Tibial artery (tissue), 4 donors: ENCODE data around the gene PRKAG2.

Experiments
- DNase-seq, 2 donors: peaks; one replicate each; pipeline ENCODE4 v3.0.0-alpha.2; 2019
- H3K27ac ChIP-seq, 2 donors: fragments of 200-600 bp; sonication (generic) in 1 of 2; 1 replicate in 1 of 2; 2 replicates in 1 of 2; pipeline ENCODE4 v1.5.1; 2018 to 2019; ENCODE audit warnings: mild to moderate bottlenecking in 1 of 2
- H3K27me3 ChIP-seq, 2 donors: fragments of 200-600 bp; sonication (generic) in 1 of 2; one replicate each; pipeline versions ENCODE4 v1.5.1 to v1.6.0; 2016 to 2019
- H3K36me3 ChIP-seq, 3 donors: fragments of 200-600 bp; sonication (generic) in 2 of 3; one replicate each; pipeline ENCODE4 v1.5.1; 2016 to 2019; ENCODE audit warnings: mild to moderate bottlenecking in 2 of 3
- H3K4me1 ChIP-seq, 4 donors: fragments of 200-600 bp; sonication (generic) in 2 of 4; 1 replicate in 3 of 4; 2 replicates in 1 of 4; pipeline ENCODE4 v1.5.1; 2016 to 2019
- H3K4me3 ChIP-seq, 2 donors: fragments of 200-600 bp; sonication (generic) in 1 of 2; 1 replicate in 1 of 2; 2 replicates in 1 of 2; pipeline ENCODE4 v1.5.1; 2018 to 2019; ENCODE audit warnings: mild to moderate bottlenecking in 2 of 2
- H3K9me3 ChIP-seq, 3 donors: fragments of 200-600 bp; sonication (generic) in 1 of 3; one replicate each; pipeline ENCODE4 v1.5.1; 2016 to 2019
- intact Hi-C: fragments of 100-400 bp; cut with DNase I; formaldehyde crosslinking; loops from one replicate; pipeline ENCODE4 v1.15.0; 2023; ENCODE audit warnings: low total_unique reads
- TF ChIP-seq, protein P1 (sequence below), 2 experiments: fragments of 200-600 bp in 1 of 2; fragments of 450-650 bp in 1 of 2; IDR thresholded peaks; one replicate each; pipeline ENCODE4 v1.5.1; 2017 to 2019; ENCODE audit warnings: antibody characterized with exemption in 2 of 2, mild to moderate bottlenecking in 1 of 2, moderate library complexity in 1 of 2

Gene PRKAG2

GRCh38 chr7:151683615-151684407 is 193.1 kb downstream of the PRKAG2 start:
- H3K36me3 ChIP-seq: no peaks in the 10 kb centered on the region
- H3K27ac ChIP-seq: peak overlapping the region in 1 of 2 donors; percentile 78
- peaks cover 9 to 72% (median 46%) of the 10 kb centered on the region in 4 donors for H3K4me1 ChIP-seq
- H3K4me3 ChIP-seq: no peak overlapping the region
- DNase-seq: peak in 1 of 2 donors; percentile 65
- TF ChIP-seq, protein P1, sequence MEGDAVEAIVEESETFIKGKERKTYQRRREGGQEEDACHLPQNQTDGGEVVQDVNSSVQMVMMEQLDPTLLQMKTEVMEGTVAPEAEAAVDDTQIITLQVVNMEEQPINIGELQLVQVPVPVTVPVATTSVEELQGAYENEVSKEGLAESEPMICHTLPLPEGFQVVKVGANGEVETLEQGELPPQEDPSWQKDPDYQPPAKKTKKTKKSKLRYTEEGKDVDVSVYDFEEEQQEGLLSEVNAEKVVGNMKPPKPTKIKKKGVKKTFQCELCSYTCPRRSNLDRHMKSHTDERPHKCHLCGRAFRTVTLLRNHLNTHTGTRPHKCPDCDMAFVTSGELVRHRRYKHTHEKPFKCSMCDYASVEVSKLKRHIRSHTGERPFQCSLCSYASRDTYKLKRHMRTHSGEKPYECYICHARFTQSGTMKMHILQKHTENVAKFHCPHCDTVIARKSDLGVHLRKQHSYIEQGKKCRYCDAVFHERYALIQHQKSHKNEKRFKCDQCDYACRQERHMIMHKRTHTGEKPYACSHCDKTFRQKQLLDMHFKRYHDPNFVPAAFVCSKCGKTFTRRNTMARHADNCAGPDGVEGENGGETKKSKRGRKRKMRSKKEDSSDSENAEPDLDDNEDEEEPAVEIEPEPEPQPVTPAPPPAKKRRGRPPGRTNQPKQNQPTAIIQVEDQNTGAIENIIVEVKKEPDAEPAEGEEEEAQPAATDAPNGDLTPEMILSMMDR (IDR thresholded peaks at IDR 0.05): no peak
- no peaks in the 10 kb centered on the region for H3K27me3 ChIP-seq
- H3K9me3 ChIP-seq: no peaks in the 10 kb centered on the region
- intact Hi-C loops: no loop called here

GRCh38 chr7:151682831-151683614 is 193.9 kb downstream of the PRKAG2 start:
- TF ChIP-seq, protein P1 (IDR thresholded peaks at IDR 0.05): no peak
- no peaks in the 10 kb centered on the region for H3K27me3 ChIP-seq
- intact Hi-C loops: no loop called here
- no peak overlapping the region for H3K4me3 ChIP-seq
- peaks cover 9 to 72% (median 48%) of the 10 kb centered on the region in 4 donors for H3K4me1 ChIP-seq
- DNase-seq: peak in 1 of 2 donors; percentile 62
- H3K36me3 ChIP-seq: no peaks in the 10 kb centered on the region
- H3K9me3 ChIP-seq: no peaks in the 10 kb centered on the region
- peak overlapping the region; percentile 78 to 86 for H3K27ac ChIP-seq

DNA sequence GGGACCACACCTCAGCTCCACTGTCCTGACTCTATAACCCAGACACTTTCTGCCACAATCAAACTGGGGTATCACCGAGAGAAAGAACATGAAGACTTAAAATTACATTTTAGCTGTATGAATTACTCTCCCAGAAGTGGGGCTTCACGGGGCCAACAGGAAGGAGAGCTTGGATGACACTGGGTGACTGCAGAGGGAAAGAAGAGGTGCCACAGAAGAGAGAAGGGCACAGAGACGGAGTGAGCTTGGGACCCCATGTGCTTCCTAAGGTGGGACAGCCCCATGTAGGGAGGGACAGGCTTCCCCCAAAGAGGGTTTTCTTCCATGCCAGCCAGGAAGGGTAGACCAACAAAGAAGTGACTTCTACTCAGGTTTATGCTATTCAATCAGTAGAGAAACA is 195.2 kb downstream of the PRKAG2 start:
- intact Hi-C loops: no loop called here
- peak in 1 of 2 donors; percentile 56 for DNase-seq
- H3K4me3 ChIP-seq: no peak overlapping the region
- peaks cover 0 to 70% (median 40%) of the 10 kb centered on the region in 4 donors for H3K4me1 ChIP-seq
- no peaks in the 10 kb centered on the region for H3K36me3 ChIP-seq
- H3K9me3 ChIP-seq: no peaks in the 10 kb centered on the region
- no peaks in the 10 kb centered on the region for H3K27me3 ChIP-seq
- TF ChIP-seq, protein P1 (IDR thresholded peaks at IDR 0.05): no peak
- H3K27ac ChIP-seq: peak overlapping the region; percentile 78 to 86

- H3K4me3 ChIP-seq: no peak overlapping the region
- H3K9me3 ChIP-seq: no peaks in the 10 kb centered on the region
- peak; percentile 89 to 90 for DNase-seq
- H3K4me1 ChIP-seq: peaks cover 0 to 62% (median 34%) of the 10 kb centered on the region in 4 donors
- H3K27ac ChIP-seq: peak overlapping the region; percentile 78 to 86
- TF ChIP-seq, protein P1 (IDR thresholded peaks at IDR 0.05): no peak
- H3K36me3 ChIP-seq: no peaks in the 10 kb centered on the region
- H3K27me3 ChIP-seq: no peaks in the 10 kb centered on the region
- intact Hi-C loops: no loop called here
Measured at GRCh38 chr7:151680810-151681209, 196.1 kb downstream of the PRKAG2 start.

GRCh38 chr7:151679881-151680612 is 196.9 kb downstream of the PRKAG2 start:
- no peak for DNase-seq
- intact Hi-C loops: no loop called here
- Histone ChIP-seq H3K27me3 (no peaks in the 10 kb centered on the region), H3K9me3 (no peaks in the 10 kb centered on the region), H3K36me3 (no peaks in the 10 kb centered on the region), H3K4me1 (peaks cover 0 to 62% (median 34%) of the 10 kb centered on the region in 4 donors), H3K4me3 (no peak overlapping the region), H3K27ac (peak overlapping the region; percentile 78 to 86)
- TF ChIP-seq, protein P1 (IDR thresholded peaks at IDR 0.05): no peak
